ENCODE results near the gene SERPINI1.

Gene SERPINI1

DNA sequence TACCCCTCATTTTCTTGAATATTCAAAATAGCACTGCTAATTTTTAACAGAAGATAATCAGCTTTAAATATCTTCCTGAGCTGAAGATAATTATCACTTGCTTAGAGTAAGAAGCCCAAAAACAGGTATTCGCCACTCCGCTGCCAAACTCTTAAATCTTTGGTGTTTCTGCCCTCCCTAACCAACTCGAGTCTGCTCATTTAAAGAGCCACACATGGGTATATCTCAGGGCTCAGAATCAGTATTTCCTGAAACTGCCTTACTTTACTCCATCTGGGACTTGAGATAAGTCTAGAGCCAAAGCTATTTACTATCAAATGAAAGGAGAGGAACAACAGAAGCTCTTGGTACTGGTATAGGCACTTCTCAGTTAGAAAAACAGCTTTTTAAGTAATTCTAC, 11.6 kb upstream of the SERPINI1 start:
- TF ChIP-seq, protein P1, sequence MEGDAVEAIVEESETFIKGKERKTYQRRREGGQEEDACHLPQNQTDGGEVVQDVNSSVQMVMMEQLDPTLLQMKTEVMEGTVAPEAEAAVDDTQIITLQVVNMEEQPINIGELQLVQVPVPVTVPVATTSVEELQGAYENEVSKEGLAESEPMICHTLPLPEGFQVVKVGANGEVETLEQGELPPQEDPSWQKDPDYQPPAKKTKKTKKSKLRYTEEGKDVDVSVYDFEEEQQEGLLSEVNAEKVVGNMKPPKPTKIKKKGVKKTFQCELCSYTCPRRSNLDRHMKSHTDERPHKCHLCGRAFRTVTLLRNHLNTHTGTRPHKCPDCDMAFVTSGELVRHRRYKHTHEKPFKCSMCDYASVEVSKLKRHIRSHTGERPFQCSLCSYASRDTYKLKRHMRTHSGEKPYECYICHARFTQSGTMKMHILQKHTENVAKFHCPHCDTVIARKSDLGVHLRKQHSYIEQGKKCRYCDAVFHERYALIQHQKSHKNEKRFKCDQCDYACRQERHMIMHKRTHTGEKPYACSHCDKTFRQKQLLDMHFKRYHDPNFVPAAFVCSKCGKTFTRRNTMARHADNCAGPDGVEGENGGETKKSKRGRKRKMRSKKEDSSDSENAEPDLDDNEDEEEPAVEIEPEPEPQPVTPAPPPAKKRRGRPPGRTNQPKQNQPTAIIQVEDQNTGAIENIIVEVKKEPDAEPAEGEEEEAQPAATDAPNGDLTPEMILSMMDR (IDR thresholded peaks at IDR 0.05; ENCODE audit: low read depth, low read length) = no peak

DNA sequence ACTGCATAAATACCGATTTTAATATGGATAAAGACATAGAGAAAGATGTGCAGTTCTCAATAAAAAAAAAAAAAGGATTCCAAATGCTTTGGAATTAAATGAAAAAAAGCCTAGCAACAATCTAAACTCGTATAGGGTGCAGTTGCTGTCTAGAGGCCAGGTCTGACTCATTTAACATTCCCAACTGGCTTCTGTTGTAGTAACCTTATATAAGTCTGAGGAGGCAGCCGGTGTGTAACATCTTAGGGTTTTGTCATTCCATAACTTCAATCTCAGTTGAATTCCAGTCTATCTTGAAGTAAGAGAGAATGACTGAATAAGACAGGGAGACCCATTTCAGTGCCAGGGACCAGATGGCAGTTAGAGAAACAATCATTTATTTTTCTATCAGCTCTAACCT, 7.3 kb upstream of the SERPINI1 start:
- TF ChIP-seq, protein P1 (IDR thresholded peaks at IDR 0.05; ENCODE audit: low read depth, low read length) = no peak
- no peak overlapping the region for H3K4me3 ChIP-seq (ENCODE audit: low read depth, low read length)

More for the DNA sequence above, 11.6 kb upstream of the SERPINI1 start:
- H3K4me3 ChIP-seq (ENCODE audit: low read depth, low read length) = no peak overlapping the region

DNA sequence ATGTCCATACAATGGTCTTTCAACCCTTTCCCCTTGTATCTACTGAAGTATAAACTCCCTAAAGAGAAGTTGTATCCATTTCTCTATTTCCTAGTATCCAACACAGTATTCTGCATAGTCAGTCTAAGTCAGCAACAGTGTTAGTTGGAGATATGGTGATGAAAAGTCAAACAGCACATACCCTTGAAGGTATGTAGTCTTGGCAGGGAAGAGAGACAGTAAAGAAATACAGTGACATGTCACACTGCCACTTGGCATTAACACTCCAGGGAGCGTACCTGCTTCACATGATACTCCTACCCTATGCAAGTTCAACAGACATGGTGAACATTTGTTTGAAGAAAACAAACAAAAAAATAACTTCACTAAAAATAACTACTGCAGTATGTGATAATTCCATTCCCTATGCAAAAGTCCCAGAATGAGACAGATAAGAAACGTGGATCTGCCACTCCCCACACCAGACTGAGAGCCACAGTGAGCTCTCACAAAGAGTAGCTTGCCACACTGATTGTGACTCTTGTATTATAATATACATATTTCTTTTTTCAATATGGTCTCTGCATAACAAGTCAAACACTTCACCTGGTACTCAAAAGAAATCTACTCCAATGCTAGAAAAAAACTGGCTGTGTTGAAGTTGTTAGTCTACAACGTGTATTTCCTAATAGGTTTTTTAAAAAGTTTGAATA, 6.7 kb upstream of the SERPINI1 start:
- H3K4me3 ChIP-seq (ENCODE audit: low read depth, low read length) = no peak overlapping the region
- TF ChIP-seq, protein P1 (IDR thresholded peaks at IDR 0.05; ENCODE audit: low read depth, low read length) = no peak

DNA sequence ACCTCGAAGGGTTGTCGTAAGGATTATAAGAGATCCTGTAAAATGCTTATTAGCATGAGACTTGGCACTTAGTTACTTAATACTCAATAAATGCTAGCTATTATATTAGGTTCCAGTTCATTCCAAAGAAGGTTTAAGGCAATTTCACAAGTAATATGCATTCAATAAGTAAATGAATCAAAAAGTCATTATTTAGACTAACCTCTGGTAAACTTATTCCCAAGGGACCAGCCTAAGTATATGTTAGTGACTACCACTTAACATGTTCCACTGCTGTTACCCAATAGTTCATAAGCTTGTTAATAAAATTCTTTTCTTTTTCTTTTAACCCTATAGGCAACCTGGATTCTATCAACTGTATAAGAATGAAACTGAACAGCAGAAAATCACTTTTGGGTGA, 5.9 kb upstream of the SERPINI1 start:
- TF ChIP-seq, protein P1 (IDR thresholded peaks at IDR 0.05; ENCODE audit: low read depth, low read length) = no peak
- no peak overlapping the region for H3K4me3 ChIP-seq (ENCODE audit: low read depth, low read length)

DNA sequence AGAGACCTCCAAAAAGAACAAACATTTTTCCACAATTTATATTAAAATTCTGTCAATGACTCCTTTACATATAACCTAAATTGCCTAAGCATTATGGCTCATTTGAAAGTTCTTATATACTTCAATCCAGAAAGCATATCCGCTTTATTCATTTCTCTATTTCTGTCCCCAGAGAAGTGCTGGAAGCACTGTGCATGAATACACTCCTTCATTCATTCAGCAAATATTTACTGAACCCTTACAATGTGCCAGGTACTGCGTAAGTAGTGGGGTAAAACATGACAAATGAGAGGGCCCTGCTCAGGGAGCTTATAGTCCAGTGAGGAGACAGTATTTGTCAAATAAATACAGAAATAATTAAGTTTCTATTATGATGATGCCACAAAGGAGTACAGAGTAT, 4.1 kb upstream of the SERPINI1 start:
- TF ChIP-seq, protein P1 (IDR thresholded peaks at IDR 0.05; ENCODE audit: low read depth, low read length) = no peak
- H3K4me3 ChIP-seq (ENCODE audit: low read depth, low read length) = no peak overlapping the region

DNA sequence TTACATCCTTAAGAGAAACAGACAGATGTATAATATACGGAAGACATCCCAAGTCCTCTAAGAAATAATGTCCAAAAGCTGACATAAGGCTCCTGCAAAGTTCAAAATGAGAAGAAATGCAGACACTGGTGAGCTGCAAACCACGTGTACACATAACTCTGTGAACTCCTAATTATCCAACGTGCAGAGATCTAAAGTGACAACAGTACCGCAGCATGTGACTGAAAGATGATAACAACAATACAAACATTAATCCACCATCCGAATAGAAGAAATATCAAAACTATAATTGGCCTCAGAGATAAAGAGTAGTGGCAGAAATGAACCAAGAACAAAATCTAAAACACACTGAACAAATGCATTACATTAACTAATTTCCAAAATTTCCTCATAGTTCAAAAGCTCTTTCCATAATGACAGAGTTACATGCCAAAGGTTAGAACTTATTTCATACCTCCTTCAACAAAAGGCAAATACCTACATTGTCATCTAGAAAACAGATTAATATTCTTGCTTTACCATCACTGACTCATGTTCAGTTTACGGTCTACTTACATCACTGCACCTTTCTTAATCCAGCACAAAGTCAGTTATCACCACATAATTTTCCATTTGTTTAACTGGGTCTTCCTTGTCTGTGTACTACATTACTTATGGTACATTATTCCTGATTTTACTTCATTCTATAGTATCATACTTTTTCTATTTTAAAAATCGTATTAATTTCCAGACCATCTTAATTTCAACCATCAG, 3.0 kb upstream of the SERPINI1 start:
- TF ChIP-seq, protein P1 (IDR thresholded peaks at IDR 0.05; ENCODE audit: low read depth, low read length) = no peak
- no peak overlapping the region for H3K4me3 ChIP-seq (ENCODE audit: low read depth, low read length)

DNA sequence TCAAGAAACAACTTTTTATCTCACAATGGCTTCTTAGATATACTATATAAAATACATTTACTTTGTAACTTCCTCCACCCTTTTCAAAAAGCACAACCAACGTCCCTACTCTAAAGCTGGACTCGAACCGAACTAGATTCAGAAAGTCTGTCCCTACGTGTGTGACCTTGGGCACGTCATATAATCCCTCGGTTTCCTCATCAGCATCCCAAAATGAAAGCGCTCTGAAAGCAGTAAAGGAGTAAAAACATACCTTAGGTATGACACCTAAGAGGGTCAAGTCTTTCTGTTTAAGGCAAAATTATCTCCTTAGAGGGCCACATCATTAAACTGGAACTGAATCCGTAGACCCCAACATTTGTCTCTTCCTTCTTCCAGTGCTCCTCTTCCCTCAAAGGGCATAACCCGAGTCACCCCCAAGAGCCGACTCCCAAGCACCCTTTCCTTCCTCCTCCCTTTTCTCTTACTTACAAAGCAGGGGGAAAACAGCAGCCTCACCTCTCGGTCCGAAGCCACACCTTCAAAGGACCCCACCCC, 1.5 kb upstream of the SERPINI1 start:
- peak overlapping the region; percentile 80 for H3K4me3 ChIP-seq (ENCODE audit: low read depth, low read length)
- TF ChIP-seq, protein P1 (IDR thresholded peaks at IDR 0.05; ENCODE audit: low read depth, low read length) = no peak

Measured in WI38 (cell line).